IPS DF 6.9 (cell line): ENCODE data around the gene RELT.

ENCODE experiments used
- DNase-seq: peaks from one replicate; pipeline ENCODE4 v3.0.0-alpha.2; 2013; ENCODE audit warnings: low read depth, low spot score
- H3K27ac ChIP-seq: one replicate; pipeline ENCODE4 v1.5.1; 2013; ENCODE audit warnings: low read length, control low read depth
- H3K27me3 ChIP-seq: 2 replicates; pipeline ENCODE4 v1.6.1; 2013; ENCODE audit warnings: mild to moderate bottlenecking, low read length; ENCODE audit not compliant: control insufficient read depth, insufficient read depth
- H3K36me3 ChIP-seq: 2 replicates; pipeline ENCODE4 v1.6.1; 2013; ENCODE audit warnings: low read length; ENCODE audit not compliant: control insufficient read depth, insufficient read depth
- H3K4me1 ChIP-seq: 2 replicates; pipeline ENCODE4 v1.6.1; 2013; ENCODE audit warnings: low read length; ENCODE audit not compliant: control insufficient read depth, insufficient read depth
- H3K4me3 ChIP-seq: 2 replicates; pipeline ENCODE4 v1.5.1; 2013; ENCODE audit warnings: mild to moderate bottlenecking, low read length
- H3K9me3 ChIP-seq: 2 replicates; pipeline ENCODE4 v1.6.1; 2013; ENCODE audit warnings: low read length, inconsistent platforms; ENCODE audit not compliant: control insufficient read depth, insufficient read depth
- WGBS: extraction: QIAGEN DNeasy Blood & Tissue Kit; methylation state at CpG from one replicate; pipeline ENCODE4 v1.1.7; 2013; ENCODE audit warnings: mixed read lengths, missing lambda C conversion rate; ENCODE audit not compliant: insufficient read length, insufficient coverage; 5-methylcytosine and 5-hydroxymethylcytosine counted together

RELT gene

GRCh38 chr11:73415854-73416615 is 39.8 kb downstream of the RELT start:
- Histone ChIP-seq H3K9me3 (no peaks in the 10 kb centered on the region), H3K27ac (no peak overlapping the region), H3K27me3 (no peaks in the 10 kb centered on the region), H3K36me3 (no peaks in the 10 kb centered on the region; the same call in 1 of the 2 replicates), H3K4me1 (no peaks in the 10 kb centered on the region), H3K4me3 (no peak overlapping the region)
- no peak for DNase-seq
- no CpG with 5 or more reads among the region's 4 CpGs for WGBS

- no peak for DNase-seq
- H3K27me3 ChIP-seq, result no peaks in the 10 kb centered on the region
- no CpG with 5 or more reads among the region's 2 CpGs for WGBS
- H3K4me3 ChIP-seq, result no peak overlapping the region
- no peak overlapping the region for H3K27ac ChIP-seq
- H3K9me3 ChIP-seq, result no peaks in the 10 kb centered on the region
- no peaks in the 10 kb centered on the region for H3K36me3 ChIP-seq
- H3K4me1 ChIP-seq, result no peaks in the 10 kb centered on the region
Measured at GRCh38 chr11:73416786-73417185, 40.6 kb downstream of the RELT start.

GRCh38 chr11:73420136-73420535 is 43.9 kb downstream of the RELT start:
- no peak for DNase-seq
- H3K4me1 ChIP-seq, result peaks cover 2% of the 10 kb centered on the region; the same call in 1 of the 2 replicates
- no peaks in the 10 kb centered on the region for H3K27me3 ChIP-seq
- H3K36me3 ChIP-seq, result no peaks in the 10 kb centered on the region
- no peak overlapping the region for H3K27ac ChIP-seq
- no peaks in the 10 kb centered on the region for H3K9me3 ChIP-seq
- H3K4me3 ChIP-seq, result no peak overlapping the region

- no CpG with 5 or more reads among the region's 4 CpGs for WGBS
Measured at GRCh38 chr11:73422886-73423285, 46.7 kb downstream of the RELT start.

GRCh38 chr11:73423506-73423905 is 47.3 kb downstream of the RELT start:
- H3K36me3 ChIP-seq, result no peaks in the 10 kb centered on the region
- no peak for DNase-seq
- no peaks in the 10 kb centered on the region for H3K9me3 ChIP-seq
- H3K4me3 ChIP-seq, result no peak overlapping the region
- H3K4me1 ChIP-seq, result peaks cover 2% of the 10 kb centered on the region; the same call in 1 of the 2 replicates
- no peak overlapping the region for H3K27ac ChIP-seq
- no CpG with 5 or more reads among the region's 3 CpGs for WGBS
- H3K27me3 ChIP-seq, result no peaks in the 10 kb centered on the region

More at GRCh38 chr11:73422886-73423285, 46.7 kb downstream of the RELT start:
- Histone ChIP-seq H3K27me3 (no peaks in the 10 kb centered on the region), H3K27ac (no peak overlapping the region), H3K4me1 (peaks cover 2% of the 10 kb centered on the region; the same call in 1 of the 2 replicates), H3K4me3 (no peak overlapping the region), H3K36me3 (no peaks in the 10 kb centered on the region), H3K9me3 (no peaks in the 10 kb centered on the region)
- DNase-seq, result no peak

GRCh38 chr11:73425108-73425507 is 48.9 kb downstream of the RELT start:
- no peaks in the 10 kb centered on the region; the same call in 1 of the 2 replicates for H3K36me3 ChIP-seq
- no peak for DNase-seq
- no CpG with 5 or more reads among the region's 1 CpG for WGBS
- no peak overlapping the region for H3K4me3 ChIP-seq
- H3K4me1 ChIP-seq, result peaks cover 2% of the 10 kb centered on the region; the same call in 1 of the 2 replicates
- no peaks in the 10 kb centered on the region for H3K9me3 ChIP-seq
- H3K27ac ChIP-seq, result no peak overlapping the region
- no peaks in the 10 kb centered on the region for H3K27me3 ChIP-seq

- Histone ChIP-seq H3K27me3 (no peaks in the 10 kb centered on the region), H3K27ac (no peak overlapping the region), H3K36me3 (no peaks in the 10 kb centered on the region; the same call in 1 of the 2 replicates), H3K9me3 (no peaks in the 10 kb centered on the region), H3K4me3 (no peak overlapping the region), H3K4me1 (peaks cover 2% of the 10 kb centered on the region; the same call in 1 of the 2 replicates)
- DNase-seq, result no peak
- no CpG with 5 or more reads among the region's 2 CpGs for WGBS
Measured at GRCh38 chr11:73426219-73426850, 50.1 kb downstream of the RELT start.

GRCh38 chr11:73428227-73428626 is 52.0 kb downstream of the RELT start:
- Histone ChIP-seq H3K27me3 (no peaks in the 10 kb centered on the region), H3K27ac (no peak overlapping the region), H3K36me3 (no peaks in the 10 kb centered on the region; the same call in 1 of the 2 replicates), H3K9me3 (no peaks in the 10 kb centered on the region), H3K4me1 (no peaks in the 10 kb centered on the region), H3K4me3 (no peak overlapping the region)
- no peak for DNase-seq

- Histone ChIP-seq H3K27me3 (no peaks in the 10 kb centered on the region), H3K27ac (no peak overlapping the region), H3K4me1 (no peaks in the 10 kb centered on the region), H3K4me3 (no peak overlapping the region), H3K9me3 (no peaks in the 10 kb centered on the region), H3K36me3 (no peaks in the 10 kb centered on the region; the same call in 1 of the 2 replicates)
- DNase-seq, result no peak
Measured at GRCh38 chr11:73428699-73429098, 52.5 kb downstream of the RELT start.

GRCh38 chr11:73429121-73429750 is 53.0 kb downstream of the RELT start:
- no peaks in the 10 kb centered on the region; the same call in 1 of the 2 replicates for H3K36me3 ChIP-seq
- H3K4me3 ChIP-seq, result no peak overlapping the region
- H3K4me1 ChIP-seq, result no peaks in the 10 kb centered on the region
- no peaks in the 10 kb centered on the region for H3K9me3 ChIP-seq
- DNase-seq, result no peak
- H3K27ac ChIP-seq, result no peak overlapping the region
- WGBS, result no CpG with 5 or more reads among the region's 5 CpGs
- no peaks in the 10 kb centered on the region for H3K27me3 ChIP-seq
